Brain pericyte (primary cell): ENCODE results near the gene SMARCAD1.
"Not testable (repeated sequence)": the region's sequence is repeated elsewhere in the genome, so short reads cannot be mapped to it uniquely, and the experiment has no call there.

Experiments
- DNase-seq: peaks from one replicate; pipeline ENCODE4 v3.0.0-alpha.2; 2012; ENCODE audit warnings: low read depth, low spot score

The SMARCAD1 gene

DNA sequence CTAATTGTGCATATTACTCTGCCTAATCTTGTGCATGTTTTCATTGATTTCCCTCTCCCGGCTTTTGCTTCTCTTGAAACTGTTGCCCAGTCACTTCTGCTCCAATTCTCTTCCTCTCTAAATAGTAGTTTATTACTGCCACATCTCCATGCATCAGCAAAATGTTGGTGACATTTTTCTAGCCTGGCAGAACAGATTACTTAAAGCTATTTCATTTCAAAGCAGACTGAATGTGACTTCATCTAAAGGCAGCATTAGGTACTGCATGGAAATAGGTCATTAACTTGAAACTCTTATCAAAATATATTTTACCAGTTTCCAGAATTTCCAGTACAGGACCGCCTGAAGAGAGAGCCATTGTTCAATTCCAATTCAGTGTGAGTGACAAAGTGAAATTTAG, 82.6 kb downstream of the SMARCAD1 start:
- DNase-seq = no peak

DNA sequence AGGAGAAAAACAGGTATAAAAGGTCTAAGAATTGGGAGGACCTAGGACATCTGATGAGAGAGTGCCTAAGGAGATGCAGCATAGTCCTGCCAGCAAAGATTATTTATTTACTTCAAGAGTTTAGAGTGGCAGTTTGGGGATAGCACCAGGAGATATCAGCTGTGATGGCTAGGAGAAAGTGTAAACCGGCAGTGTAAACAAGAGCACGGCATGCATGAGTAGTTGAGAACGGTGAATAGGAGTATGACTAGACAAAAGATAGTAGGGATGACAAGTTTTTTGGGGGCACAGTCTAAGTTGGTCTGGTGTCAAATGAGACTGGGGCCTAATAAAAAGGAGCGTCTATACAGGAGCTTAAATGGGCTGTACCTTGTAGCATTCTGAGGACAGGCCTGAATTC, 86.3 kb downstream of the SMARCAD1 start:
- not testable (repeated sequence) for DNase-seq

DNA sequence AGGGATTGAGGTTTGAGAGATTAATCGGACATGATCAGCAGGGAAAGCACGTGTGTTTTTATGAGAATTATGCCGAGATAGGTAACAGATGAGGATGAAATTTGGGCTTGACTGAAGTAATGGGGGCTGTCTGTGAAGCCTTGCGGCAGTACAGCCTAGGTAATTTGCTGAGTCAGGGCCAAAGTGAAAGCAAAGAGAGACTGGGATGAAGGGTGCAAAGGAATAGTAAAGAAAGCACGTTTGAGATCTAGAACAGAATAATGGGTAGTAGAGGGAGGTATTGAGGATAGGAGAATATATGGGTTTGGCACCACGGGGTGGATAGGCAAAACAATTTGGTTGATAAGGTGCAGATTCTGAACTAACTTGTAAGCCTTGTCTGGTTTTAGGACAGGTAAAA, 87.8 kb downstream of the SMARCAD1 start:
- DNase-seq = not testable (repeated sequence)

DNA sequence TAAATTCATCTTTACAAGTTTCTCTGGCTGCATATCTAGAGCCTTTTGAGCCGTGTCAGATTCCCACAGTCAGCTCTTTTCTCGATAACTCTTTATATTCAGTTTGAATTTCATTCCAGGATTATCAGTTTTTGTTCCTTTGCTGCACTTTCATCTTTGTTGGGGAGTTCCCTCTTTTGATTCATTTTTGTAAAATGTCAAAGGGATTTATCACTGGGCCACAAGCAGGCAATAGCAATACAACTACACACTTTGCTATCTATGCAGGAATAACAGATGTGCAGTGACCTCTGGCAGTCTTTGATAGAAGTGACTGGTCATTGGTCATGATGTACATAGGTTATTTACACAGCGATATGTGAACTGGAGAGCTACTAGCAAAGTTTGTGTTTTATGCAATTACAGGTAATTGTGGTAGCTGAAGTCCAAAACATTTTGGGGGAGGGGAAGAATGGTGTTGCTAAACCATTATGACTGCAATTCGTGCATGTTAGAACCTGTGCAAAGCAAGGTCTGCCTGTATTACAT, 91.1 kb downstream of the SMARCAD1 start:
- DNase-seq = no peak

DNA sequence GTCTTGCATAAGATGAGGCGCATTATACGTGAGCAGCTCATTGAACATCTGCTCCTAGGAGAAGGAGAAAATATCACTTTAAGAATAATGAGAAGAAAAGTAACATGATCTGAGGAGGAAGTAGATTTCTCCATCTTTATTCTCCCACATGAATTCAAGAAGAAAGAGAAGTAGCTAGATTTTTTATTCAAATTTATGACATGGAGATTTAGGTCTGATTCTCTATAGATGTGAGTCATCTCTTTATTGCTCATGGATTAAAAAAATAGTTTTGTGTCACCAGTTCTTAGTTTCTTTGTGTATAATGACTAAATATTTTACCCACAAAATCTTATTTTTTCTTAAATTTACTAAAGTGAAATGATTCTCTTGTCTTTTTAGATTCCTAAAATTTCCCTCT, 94.5 kb downstream of the SMARCAD1 start:
- DNase-seq = no peak

DNA sequence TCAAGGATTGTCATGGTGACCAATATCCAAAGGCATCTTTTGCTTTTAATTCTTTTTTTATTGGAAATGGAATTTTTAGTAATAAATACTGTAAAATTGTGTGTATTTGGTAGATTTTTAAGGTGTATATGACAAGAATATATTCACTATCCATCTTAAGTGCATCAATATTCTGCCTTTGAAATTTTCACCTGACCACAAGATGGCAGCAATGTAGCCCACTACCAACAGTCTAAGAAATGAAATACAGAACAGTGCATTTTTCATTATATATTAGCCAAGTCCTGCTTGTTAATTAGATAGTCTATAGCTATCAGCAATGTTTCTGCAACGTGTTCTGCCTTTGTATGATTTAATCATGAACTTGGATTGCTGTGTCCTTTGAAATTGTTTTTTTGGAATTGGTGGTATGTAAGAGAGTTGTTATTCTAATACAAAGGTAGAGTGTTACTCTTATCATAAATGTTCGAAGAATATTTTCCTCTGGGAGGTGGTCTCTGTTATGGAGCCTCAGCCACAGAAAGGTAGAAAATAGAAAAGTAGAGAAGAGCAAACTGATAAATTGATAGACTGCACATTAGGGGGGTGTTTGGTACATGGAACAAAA, 96.8 kb downstream of the SMARCAD1 start:
- DNase-seq = peak; percentile 5

DNA sequence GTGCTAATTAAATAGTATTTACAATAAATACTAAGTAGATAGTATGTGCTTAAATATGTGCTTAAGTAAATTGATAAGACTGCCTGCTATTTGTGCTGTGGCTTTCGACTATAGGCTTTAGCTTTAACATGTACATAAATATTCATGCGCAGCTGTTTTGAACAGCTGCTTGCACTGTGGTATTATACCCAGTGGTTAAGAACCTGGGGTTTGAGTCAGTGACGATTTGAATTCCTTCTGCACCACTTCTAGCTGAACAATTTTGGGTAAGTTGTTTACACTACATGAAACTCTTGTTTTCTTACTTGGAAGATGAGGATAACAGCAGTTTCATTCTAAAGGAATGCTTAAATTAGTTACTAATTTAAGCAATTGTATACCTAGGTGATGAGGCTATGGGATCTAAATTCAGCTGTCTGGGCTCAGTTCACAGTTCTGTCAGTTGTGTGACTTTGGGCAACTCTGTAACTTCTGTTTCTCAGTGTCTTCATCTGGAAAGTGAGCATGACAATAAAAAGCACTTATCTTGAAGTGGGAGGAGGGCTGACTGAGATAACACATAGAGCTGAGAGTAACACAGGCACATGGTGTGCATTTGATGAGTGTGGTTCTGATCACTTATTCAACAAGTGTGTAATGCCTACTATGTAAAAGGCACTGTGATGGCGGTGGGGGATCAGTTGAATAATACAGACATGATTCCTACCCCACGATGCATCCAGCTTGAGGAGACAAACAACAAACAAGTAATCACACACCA, 98.0 kb downstream of the SMARCAD1 start:
- no peak for DNase-seq

DNA sequence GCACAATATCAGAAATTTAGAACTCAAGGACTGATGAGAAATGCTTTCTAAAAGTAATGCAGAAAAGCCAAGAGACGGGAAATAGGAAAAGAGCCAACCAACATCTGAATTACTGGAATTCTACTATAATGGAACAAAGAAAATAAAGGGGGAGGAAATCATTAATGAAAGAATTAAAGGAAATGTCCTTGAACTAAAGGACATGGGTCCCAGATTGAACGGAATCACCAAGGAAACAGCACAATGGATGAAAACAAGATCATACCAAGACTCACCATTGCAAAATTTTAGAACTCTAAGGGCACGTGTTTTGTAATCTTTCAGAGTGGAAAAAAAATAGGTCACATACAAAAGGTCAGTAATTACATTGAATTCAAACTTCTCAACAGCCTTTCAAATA, 99.0 kb downstream of the SMARCAD1 start:
- no peak for DNase-seq

DNA sequence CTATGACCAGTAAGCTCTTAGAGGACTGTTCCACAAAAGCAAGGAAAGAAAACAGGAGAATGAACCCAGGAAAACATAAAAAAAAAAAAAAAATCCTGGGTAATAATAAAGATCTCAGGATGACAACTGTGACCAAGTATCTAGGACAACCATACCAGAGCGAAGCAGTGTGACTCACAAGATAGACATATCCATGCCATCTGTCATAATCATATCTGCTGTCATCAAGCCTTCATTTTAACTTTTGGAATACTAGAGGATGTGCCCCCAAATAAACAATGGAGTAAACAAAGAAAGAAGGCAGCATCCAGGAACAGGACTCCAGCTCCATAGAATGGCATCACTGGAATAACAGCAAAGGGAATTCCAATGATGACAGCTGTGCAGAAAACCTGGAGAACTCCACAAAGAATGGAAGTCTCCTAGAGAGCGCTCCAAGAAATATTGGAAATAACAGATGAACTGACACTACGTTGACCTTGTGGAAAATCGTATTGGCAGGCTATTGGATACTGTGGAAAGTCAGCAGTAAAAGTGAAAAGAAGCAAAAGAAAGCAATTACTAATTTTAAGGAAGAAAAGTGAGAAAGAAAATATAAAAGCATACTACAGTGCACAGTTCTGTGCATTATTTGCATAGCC, 99.7 kb downstream of the SMARCAD1 start:
- no peak for DNase-seq

DNA sequence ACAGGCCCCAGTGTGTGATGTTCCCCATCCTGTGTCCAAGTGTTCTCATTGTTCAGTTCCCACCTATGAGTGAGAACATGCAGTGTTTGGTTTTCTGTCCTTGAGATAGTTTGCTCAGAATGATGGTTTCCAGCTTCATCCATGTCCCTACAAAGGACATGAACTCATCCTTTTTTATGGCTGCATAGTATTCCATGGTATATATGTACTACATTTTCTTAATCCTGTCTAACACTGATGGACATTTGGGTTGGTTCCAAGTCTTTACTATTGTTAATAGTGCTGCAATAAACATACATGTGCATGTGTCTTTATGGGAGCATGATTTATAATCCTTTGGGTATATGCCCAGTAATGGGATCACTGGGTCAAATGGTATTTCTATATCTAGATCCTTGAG, 112.3 kb downstream of the SMARCAD1 start:
- DNase-seq = not testable (repeated sequence)

DNA sequence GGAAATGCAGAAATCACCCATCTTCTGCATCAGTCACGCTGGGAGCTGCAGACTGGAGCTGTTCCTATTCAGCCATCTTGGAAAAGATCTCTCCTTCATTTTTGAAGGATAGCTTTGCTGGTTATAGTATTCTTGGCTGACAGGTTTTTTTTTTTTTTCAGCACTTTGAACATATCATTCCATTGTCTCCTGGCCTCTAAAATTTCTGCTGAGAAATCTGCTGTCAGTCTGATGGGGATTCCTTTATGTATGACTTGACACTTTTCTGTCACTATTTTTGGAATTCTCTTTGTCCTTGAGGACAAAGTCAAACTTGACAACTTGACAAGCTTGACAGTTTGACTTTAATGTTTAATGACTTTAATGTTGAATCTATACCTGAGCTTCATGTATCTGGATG, 118.2 kb downstream of the SMARCAD1 start:
- no peak for DNase-seq

DNA sequence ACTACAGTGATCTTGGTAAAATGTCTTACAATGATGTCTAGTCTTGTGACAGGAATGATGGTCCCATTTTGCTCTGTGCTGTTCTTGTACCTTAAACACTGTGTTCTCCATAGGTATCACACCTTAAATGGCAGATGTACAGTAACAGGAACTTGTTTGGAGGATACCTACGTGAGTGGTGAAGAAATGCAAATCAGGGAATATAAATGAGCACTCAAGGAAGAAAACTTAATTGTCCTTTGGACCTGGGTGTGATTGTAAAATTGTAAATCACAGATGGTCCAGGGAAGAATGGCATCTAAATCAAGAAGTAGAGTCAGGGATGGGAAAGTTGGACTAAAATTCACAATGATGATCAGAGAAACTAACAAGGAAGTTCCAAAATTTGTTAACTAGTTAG, 122.3 kb downstream of the SMARCAD1 start:
- DNase-seq = no peak

DNA sequence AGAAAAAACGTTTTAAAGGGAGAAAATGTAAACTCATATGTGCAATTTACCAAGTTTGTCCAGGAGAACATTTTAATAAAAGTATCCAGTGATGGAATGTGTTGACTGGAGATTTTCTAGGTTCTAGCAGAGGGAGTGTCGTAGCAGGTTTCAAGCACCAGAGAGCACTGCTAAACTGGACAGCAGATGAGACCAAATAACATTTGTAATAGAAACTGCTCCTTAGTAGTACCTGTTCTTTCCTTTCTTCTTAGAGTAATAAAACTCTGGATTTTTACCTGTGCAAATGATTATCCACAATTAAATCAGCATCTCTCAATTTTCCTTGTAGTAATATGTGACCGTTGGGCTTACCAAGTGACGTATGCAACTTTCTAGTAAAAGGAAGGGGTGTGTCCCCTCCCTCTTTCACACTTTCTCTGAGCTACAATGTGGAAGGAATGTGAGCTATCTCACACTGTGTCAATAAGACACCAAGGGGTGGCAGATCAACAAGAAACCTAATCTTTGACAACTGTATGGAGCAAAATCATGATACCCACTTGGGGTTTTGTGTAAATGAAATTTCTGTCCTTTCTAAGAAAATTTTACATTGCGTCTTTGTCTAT, 125.4 kb downstream of the SMARCAD1 start:
- DNase-seq = no peak

DNA sequence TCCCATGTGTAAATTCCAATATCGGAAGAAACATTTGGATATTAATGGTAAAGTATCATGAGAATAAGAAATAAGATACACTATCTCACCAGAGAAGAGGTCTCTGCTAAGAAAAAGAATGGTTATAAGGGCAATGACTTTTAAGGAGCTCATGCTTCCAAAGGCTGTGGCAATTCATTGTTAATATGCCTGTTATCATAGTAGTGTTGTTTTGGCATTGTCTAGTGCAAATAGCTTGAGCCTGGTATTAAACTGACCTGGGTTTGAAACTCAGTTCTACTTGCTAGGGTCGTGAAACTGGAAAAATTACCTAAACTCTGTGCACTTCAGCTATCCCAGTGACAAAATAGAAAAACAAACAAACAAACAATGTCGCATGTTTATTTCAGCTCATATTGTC, 126.2 kb downstream of the SMARCAD1 start:
- DNase-seq = no peak

DNA sequence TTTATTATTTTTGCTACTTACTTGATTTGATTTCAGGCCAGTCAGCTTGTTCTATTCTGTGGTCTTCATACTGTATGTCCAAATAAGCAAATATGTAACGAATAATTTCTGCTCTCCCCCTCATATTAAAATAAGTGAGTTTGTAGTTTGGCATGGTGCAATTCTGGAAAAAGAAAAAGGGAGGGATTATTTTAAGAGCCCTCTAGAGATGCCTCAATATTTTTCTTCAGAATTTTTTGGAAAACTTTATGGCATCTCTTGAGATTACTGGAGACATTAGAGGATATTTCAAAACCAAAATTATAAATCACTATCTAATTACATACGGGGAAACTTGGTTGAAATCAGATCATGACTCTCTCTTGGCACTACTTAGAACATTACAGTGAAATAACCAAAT, 126.8 kb downstream of the SMARCAD1 start:
- no peak for DNase-seq

DNA sequence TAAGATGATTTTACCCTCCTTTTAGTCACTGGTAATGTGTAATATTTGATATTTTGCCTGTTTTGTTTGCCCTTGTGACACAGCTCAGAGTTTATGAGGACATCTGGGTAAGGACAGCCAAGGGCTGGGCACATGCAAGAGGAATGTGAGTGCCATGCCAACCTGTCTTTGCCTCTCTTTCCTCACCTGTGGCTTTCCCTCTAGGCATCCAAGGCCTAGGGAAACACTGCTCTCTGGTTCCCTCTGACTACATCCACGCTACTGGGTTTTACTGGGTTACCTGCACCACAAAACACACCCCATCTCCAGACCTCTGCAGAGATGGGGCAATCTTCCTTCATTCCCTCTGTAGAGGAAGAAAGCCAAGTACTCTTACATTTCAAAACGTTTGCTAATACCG, 127.3 kb downstream of the SMARCAD1 start:
- DNase-seq = no peak

DNA sequence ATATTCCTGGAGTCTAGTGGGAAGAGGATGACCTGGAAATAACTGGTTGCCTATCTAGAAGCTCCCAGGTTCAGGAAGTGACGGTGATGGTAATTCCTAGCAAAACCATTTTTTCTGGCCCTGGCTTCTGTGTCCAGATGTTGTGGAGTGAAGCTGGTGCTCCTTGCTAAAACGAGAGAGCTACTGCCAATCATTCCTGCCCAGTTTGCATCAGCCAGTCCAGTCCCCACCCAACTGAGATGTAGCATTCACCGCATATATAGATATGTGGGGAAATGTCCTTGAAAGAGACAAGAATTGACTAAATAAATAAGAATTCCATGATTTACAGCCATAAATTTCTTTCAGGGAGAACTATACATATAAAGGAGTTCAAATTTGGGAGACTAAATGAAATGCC, 128.6 kb downstream of the SMARCAD1 start:
- no peak for DNase-seq

DNA sequence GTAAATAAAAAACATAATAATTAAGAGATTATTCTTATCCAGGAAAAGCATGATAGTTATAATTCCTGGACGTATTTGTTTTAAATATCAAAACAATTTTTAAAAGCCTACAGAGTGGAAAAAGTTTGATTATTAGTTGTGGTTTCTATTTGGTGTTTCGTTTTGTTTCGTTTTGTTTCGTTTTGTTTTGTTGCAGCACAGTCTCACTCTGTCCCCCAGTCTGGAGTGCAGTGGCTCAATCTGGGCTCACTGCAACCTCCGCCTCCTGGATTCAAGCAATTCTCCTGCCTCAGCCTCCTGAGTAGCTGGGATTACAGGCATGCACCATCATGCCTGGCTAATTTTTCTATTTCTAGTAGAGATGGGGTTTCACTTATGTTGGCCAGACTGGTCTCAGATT, 129.1 kb downstream of the SMARCAD1 start:
- not testable (repeated sequence) for DNase-seq

DNA sequence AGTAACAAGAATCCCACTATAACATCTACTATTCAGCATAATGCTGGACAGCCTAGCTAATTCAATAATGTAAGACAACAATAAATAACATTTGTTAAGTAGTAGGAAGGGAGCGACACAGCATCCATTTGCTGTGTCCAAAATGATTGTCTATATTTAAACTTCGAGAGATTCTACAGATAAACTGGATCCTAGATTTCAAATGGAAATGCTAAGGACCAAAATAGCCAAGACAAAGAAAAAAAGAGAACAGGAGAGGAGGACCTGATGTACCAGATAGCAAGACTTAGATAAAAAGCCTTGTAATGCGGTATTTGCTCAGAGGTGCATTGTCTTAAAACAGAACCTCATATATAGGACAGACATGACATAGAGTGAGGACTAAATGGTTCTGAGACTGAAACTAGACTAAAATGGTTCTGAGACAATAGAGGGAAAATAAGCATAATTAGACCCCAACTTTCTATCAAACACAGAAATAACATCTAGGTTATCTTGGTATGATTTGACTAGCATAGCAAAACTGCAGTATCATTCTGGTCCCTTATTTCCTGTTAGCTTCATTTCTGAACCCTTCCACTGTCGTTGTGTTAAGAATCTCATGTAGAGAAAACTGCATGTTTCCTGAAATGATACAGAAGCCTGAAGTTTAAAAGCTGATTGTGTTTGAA, 131.2 kb downstream of the SMARCAD1 start:
- no peak for DNase-seq

DNA sequence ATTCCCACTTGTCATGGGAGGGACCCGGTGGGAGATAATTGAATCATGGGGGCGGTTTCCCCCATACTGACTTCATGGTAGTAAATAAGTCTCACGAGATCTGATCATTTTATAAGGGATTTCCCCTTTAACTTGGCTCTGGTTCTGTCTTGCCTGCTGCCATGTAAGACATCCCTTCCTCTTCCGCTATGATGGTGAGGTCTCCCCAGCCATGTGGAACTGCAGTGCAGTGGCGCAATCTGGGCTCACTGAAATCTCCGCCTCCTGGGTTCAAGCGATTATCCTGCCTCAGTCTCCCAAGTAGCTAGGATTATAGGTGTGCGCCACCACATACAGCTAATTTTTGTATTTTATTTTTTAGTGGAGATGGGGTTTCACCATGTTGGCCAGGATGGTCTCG, 132.1 kb downstream of the SMARCAD1 start:
- no peak for DNase-seq
